NB4 (cell line): ENCODE data around the gene ACSL5.

Experiments used
- DNase-seq: peaks from one replicate; pipeline ENCODE4 v3.0.0; 2010; ENCODE audit warnings: low read depth
- H3K4me3 ChIP-seq: one replicate; pipeline ENCODE4 v1.5.1; 2011; ENCODE audit warnings: mild to moderate bottlenecking, low read depth, low read length, moderate library complexity
- MYC ChIP-seq: IDR thresholded peaks from 2 replicates; pipeline ENCODE4 v1.6.1; 2011; ENCODE audit warnings: low read depth, low read length
- POLR2A ChIP-seq: IDR thresholded peaks from 2 replicates; pipeline ENCODE4 v1.6.1; 2011; ENCODE audit warnings: mild to moderate bottlenecking; ENCODE audit not compliant: insufficient read length; ENCODE audit errors: extremely low read depth
- TF ChIP-seq, protein P1 (sequence below): IDR thresholded peaks from one replicate; pipeline ENCODE4 v1.5.1; 2012; ENCODE audit warnings: low read depth, low read length
- TF ChIP-seq, protein P2 (sequence below): IDR thresholded peaks from 2 replicates; pipeline ENCODE4 v1.6.1; 2011; ENCODE audit warnings: low read depth, low read length

Gene ACSL5

DNA sequence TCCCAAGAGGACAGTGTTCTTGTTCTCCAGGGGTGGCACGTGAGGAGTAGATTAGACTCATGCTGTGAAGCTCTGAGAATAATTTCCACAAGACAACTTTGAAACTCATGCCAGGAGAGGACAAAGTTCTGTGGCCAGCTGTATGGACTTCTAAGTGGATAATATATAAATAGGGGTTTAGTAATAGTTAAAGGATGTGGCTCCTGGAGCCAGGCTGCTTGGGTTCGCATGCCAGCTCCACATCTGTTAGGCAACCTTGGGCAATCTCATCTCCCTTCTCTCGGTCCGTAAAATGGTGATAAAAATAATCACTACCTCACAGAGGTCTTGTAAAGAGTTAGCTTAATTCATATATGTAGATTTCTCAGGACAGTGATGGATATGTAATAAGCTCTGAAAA, 35.8 kb downstream of the ACSL5 start:
- no peak overlapping the region for H3K4me3 ChIP-seq
- TF ChIP-seq, protein P1, sequence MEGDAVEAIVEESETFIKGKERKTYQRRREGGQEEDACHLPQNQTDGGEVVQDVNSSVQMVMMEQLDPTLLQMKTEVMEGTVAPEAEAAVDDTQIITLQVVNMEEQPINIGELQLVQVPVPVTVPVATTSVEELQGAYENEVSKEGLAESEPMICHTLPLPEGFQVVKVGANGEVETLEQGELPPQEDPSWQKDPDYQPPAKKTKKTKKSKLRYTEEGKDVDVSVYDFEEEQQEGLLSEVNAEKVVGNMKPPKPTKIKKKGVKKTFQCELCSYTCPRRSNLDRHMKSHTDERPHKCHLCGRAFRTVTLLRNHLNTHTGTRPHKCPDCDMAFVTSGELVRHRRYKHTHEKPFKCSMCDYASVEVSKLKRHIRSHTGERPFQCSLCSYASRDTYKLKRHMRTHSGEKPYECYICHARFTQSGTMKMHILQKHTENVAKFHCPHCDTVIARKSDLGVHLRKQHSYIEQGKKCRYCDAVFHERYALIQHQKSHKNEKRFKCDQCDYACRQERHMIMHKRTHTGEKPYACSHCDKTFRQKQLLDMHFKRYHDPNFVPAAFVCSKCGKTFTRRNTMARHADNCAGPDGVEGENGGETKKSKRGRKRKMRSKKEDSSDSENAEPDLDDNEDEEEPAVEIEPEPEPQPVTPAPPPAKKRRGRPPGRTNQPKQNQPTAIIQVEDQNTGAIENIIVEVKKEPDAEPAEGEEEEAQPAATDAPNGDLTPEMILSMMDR, result no peak
- TF ChIP-seq MYC (no peak), POLR2A (no peak)
- TF ChIP-seq, protein P2, sequence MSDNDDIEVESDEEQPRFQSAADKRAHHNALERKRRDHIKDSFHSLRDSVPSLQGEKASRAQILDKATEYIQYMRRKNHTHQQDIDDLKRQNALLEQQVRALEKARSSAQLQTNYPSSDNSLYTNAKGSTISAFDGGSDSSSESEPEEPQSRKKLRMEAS, result no peak
- no peak for DNase-seq

DNA sequence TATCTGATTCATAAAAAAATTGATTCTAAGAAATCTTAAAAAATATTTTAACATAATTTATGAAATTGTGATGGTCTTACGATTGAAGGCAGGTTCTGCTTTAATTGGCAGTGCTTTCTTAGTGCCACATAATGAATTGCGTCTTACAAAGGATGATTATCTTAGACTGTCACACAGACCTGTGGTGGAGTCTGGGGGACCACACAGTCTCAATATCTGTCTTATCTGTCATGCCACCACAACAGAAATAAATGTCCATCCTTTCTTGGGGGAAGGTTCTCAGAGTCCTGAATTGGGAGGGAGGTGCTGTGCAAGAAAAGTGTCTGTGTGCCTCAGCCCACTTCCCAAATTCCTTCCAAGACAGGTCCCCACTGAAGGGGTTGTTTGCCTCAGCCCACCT, 38.8 kb downstream of the ACSL5 start:
- TF ChIP-seq, protein P1, result no peak
- no peak for TF ChIP-seq MYC
- no peak for TF ChIP-seq POLR2A
- TF ChIP-seq, protein P2, result no peak
- DNase-seq, result no peak
- no peak overlapping the region for H3K4me3 ChIP-seq

DNA sequence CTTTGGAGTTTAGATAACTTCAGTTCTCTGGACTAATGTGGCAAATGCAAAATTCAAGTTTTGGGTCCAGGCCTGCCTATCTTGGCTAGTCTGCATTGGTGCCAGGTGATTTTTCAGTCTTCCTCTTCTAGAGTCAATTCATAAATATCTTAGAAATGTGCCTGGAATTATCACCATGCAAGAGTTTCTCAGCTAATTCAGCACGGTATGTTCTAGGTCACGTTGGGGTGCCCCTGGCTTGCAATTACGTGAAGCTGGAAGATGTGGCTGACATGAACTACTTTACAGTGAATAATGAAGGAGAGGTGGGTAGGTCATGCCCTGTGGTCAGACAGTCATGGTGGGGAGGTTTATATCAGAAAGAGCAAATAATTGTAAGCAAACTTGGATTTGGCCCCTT, 47.8 kb downstream of the ACSL5 start:
- TF ChIP-seq MYC (no peak), POLR2A (no peak)
- TF ChIP-seq, protein P1, result no peak
- DNase-seq, result no peak

DNA sequence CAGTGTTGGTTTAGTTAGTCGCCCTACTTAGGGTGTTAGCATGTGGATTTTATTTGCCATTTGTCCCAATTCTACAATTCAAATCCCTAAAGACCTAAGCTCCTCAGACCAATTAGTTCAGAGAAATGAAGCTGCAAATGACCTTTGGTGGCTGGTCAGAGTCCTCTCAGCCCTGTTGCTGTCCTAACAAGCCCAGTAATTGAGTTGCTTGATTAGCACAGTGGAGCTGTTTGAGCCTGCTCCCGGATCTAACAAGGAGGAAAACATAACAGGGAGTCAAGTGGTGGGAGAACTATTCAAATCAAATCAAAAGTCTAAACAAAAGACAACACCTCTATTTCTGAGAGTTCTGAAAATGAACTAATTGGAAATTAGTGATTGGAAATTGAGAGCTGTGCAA, 50.7 kb downstream of the ACSL5 start:
- no peak for DNase-seq
- TF ChIP-seq, protein P1, result no peak
- TF ChIP-seq MYC, result no peak
- TF ChIP-seq, protein P2, result no peak
- H3K4me3 ChIP-seq, result no peak overlapping the region

More for the DNA sequence above, 47.8 kb downstream of the ACSL5 start:
- H3K4me3 ChIP-seq, result no peak overlapping the region

DNA sequence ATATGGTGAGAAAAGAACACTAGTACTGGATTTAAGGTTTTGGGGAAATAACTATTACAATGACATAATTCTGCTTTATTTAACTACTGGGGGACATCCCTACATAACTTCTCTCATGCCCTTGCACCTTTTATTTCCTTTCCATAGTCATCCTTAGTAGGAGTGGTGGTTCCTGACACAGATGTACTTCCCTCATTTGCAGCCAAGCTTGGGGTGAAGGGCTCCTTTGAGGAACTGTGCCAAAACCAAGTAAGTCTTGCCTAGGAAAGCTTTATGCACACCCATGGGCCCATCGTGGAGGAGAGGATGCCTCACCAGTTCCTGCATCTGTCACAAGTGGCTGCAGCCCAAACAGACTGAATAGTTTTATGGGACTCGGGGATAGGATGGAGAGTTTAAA, 52.2 kb downstream of the ACSL5 start:
- DNase-seq, result no peak
- H3K4me3 ChIP-seq, result no peak overlapping the region
- no peak for TF ChIP-seq POLR2A
- TF ChIP-seq, protein P1, result no peak
- no peak for TF ChIP-seq MYC
- TF ChIP-seq, protein P2, result no peak

DNA sequence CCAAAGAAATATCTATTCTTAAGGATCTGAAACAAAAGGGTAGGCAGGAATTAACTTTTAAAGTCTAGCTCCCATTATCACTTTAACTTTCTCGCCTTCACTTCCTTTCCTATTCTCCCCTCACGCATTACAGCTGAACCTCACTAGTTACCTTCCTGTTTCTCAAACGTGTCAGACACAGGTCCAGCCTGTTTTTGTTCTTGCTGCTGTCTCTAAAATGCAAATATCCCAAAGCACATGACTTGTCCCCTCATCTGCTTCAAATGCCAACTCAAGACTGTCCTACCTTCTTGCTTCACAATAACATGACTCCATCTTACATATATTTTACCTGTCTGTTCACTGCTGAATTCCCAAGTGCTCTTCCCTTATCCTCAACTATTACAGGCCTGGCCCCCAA, 55.2 kb downstream of the ACSL5 start:
- no peak overlapping the region for H3K4me3 ChIP-seq
- TF ChIP-seq, protein P1, result no peak
- TF ChIP-seq MYC, result no peak
- no peak for TF ChIP-seq POLR2A
- TF ChIP-seq, protein P2, result no peak
- no peak for DNase-seq
